ENCODE measurements around the gene FLYWCH1. TPM values are rescaled to one million over a fixed set of nuclear protein-coding genes. Genes with fewer than 3 reads are reported as not detected.

FLYWCH1 gene
- polyA plus RNA-seq, 3 donors: 5.0 to 42.7 (median 7.1) TPM

DNA sequence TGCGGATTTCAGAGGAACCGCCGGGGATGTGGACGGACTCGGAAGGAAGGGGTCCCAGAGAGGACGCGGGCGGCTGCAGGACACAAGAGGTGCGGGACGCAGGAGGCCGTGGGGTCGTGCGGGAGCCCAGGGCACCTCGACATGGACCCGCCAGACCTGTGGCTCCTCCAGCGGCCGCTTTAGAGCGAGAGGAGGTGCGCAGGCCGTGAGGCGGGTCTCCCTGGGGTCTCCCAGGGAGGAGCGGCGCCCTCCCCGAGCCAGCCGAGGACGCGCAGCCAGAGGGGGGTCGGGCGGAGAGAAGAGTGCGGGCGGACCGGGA lies 6.8 kb upstream of the FLYWCH1 start:
- H3K4me3 Mint-ChIP-seq: peak overlapping the region; percentile 93 to 94
- WGBS (ENCODE audit: insufficient coverage): 0% methylated on average over 32 of the region's 32 CpGs
- Histone ChIP-seq H3K4me2 (replicated peaks; ENCODE audit: extremely low read depth, low read length, poor library complexity, severe bottlenecking) (peak overlapping the region; percentile 100), H3K79me2 (ENCODE audit: insufficient read depth, low read length) (no peaks in the 10 kb centered on the region), H3K9ac (ENCODE audit: insufficient read depth, low read length, poor library complexity, severe bottlenecking) (peak overlapping the region; percentile 73), H3K27me3 (ENCODE audit: control insufficient read depth in 2 of 2, insufficient read depth in 2 of 2, low read length in 2 of 2) (no peaks in the 10 kb centered on the region), H3K27ac (ENCODE audit: low read depth in 1 of 2, low read length in 2 of 2) (peak overlapping the region; percentile 65 to 76), H3K4me3 (replicated peaks in 1 of 3; ENCODE audit: low read depth in 2 of 3, low read length in 3 of 3) (peak overlapping the region; percentile 39 to 99 (median 88)), H4K20me1 (ENCODE audit: insufficient read depth, low read length) (no peaks in the 10 kb centered on the region), H3K36me3 (replicated peaks in 1 of 2; ENCODE audit: control insufficient read depth in 1 of 2, insufficient read depth in 2 of 2, low read length in 2 of 2) (no peaks in the 10 kb centered on the region), H3K9me3 (replicated peaks in 1 of 2; ENCODE audit: control insufficient read depth in 1 of 2, insufficient read depth in 1 of 2, low read length in 2 of 2) (no peaks in the 10 kb centered on the region), H2AFZ (ENCODE audit: insufficient read depth, low read depth, low read length, poor library complexity, severe bottlenecking) (peak overlapping the region; percentile 98), H3K4me1 (ENCODE audit: control insufficient read depth in 1 of 2, insufficient read depth in 2 of 2, low read length in 2 of 2) (peaks cover 21 to 27% of the 10 kb centered on the region in 2 donors)
- no peak for DNase-seq
- H3K36me3 Mint-ChIP-seq: peaks cover 0 to 2% of the 10 kb centered on the region in 2 donors
- H3K9me3 Mint-ChIP-seq: peaks cover 0 to 5% (median 0%) of the 10 kb centered on the region in 7 donors
- H3K27ac Mint-ChIP-seq: peak overlapping the region; percentile 57 to 94 (median 90)
- TF ChIP-seq, protein P1, sequence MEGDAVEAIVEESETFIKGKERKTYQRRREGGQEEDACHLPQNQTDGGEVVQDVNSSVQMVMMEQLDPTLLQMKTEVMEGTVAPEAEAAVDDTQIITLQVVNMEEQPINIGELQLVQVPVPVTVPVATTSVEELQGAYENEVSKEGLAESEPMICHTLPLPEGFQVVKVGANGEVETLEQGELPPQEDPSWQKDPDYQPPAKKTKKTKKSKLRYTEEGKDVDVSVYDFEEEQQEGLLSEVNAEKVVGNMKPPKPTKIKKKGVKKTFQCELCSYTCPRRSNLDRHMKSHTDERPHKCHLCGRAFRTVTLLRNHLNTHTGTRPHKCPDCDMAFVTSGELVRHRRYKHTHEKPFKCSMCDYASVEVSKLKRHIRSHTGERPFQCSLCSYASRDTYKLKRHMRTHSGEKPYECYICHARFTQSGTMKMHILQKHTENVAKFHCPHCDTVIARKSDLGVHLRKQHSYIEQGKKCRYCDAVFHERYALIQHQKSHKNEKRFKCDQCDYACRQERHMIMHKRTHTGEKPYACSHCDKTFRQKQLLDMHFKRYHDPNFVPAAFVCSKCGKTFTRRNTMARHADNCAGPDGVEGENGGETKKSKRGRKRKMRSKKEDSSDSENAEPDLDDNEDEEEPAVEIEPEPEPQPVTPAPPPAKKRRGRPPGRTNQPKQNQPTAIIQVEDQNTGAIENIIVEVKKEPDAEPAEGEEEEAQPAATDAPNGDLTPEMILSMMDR (IDR thresholded peaks at IDR 0.05): no peak
- H3K27me3 Mint-ChIP-seq (ENCODE audit: low read depth in 3 of 3): peaks cover 0 to 2% (median 0%) of the 10 kb centered on the region in 3 donors
- peaks cover 23% of the 10 kb centered on the region for H3K4me1 Mint-ChIP-seq
- intact Hi-C loops (cut with micrococcal nuclease): loop anchor here in 1 of 2 donors (1.0 to 2.0 kb wide), 2 partner anchors 14 to 23 kb away; no protein-coding TSS in a partner anchor

DNA sequence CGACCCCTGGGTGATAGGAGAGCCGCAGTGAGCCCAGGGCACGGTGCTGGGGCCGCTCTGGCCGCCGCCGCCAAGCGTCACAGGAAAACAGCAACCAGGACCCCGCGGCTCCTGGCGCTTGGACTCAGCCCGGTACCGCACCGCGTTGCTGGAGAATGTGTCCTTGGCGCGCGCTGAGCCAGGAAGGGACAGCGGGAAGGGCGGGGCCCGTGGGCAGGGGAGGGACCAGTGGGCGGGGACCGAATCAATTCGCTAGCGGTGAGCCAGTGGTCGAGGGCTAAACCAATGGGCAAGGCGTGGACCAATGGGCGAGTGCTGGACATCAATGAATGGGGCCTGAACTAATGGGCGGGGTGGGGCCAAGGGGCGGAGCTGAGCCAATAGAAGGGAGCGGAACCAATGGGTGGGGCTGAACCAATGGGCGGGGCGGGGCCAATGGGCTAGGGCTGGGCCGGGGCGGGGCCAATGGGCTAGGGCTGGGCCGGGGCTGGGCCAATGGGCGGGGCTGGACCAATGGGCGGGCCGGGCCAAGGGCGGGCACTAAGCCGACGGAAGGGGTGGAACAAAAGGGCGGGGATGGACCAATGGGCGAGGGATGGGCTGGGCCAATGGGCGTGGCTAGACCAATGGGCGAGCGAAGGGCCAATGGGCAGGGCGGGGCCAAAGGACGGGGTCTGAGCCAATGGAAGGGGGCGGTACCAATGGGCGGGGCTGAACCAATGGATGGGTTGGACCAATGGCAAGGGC lies 6.3 kb upstream of the FLYWCH1 start:
- peak overlapping the region; percentile 39 to 99 (median 88) for H3K4me3 ChIP-seq (replicated peaks in 1 of 3; ENCODE audit: low read depth in 2 of 3, low read length in 3 of 3)
- H3K27ac ChIP-seq (ENCODE audit: low read depth in 1 of 2, low read length in 2 of 2): peak overlapping the region; percentile 65 to 76
- under 1% methylated on average over 41 of the region's 51 CpGs for WGBS (ENCODE audit: insufficient coverage)
- TF ChIP-seq, protein P1 (IDR thresholded peaks at IDR 0.05): no peak
- H2AFZ ChIP-seq (ENCODE audit: insufficient read depth, low read depth, low read length, poor library complexity, severe bottlenecking): peak overlapping the region; percentile 98
- peak overlapping the region; percentile 100 for H3K4me2 ChIP-seq (replicated peaks; ENCODE audit: extremely low read depth, low read length, poor library complexity, severe bottlenecking)
- no peaks in the 10 kb centered on the region for H3K27me3 ChIP-seq (ENCODE audit: control insufficient read depth in 2 of 2, insufficient read depth in 2 of 2, low read length in 2 of 2)
- Mint-ChIP-seq H3K27ac (peak overlapping the region in 6 of 7 donors; percentile 57 to 93 (median 85)), H3K9me3 (peaks cover 0 to 5% (median 0%) of the 10 kb centered on the region in 7 donors), H3K36me3 (no peaks in the 10 kb centered on the region), H3K4me1 (peaks cover 25% of the 10 kb centered on the region), H3K4me3 (peak overlapping the region; percentile 93 to 94), H3K27me3 (ENCODE audit: low read depth in 3 of 3) (peaks cover 0 to 1% (median 0%) of the 10 kb centered on the region in 3 donors)
- no peaks in the 10 kb centered on the region for H3K9me3 ChIP-seq (replicated peaks in 1 of 2; ENCODE audit: control insufficient read depth in 1 of 2, insufficient read depth in 1 of 2, low read length in 2 of 2)
- no peaks in the 10 kb centered on the region for H3K79me2 ChIP-seq (ENCODE audit: insufficient read depth, low read length)
- DNase-seq: peak; percentile 99 to 100 (median 99)
- H3K9ac ChIP-seq (ENCODE audit: insufficient read depth, low read length, poor library complexity, severe bottlenecking): peak overlapping the region; percentile 73
- peaks cover 21 to 27% of the 10 kb centered on the region in 2 donors for H3K4me1 ChIP-seq (ENCODE audit: control insufficient read depth in 1 of 2, insufficient read depth in 2 of 2, low read length in 2 of 2)
- no peaks in the 10 kb centered on the region for H4K20me1 ChIP-seq (ENCODE audit: insufficient read depth, low read length)
- H3K36me3 ChIP-seq (replicated peaks in 1 of 2; ENCODE audit: control insufficient read depth in 1 of 2, insufficient read depth in 2 of 2, low read length in 2 of 2): no peaks in the 10 kb centered on the region
- intact Hi-C loops (cut with micrococcal nuclease): loop anchor here in 1 of 2 donors (1.0 to 2.0 kb wide), 2 partner anchors 13 to 23 kb away; no protein-coding TSS in a partner anchor

All from CD14-positive monocyte (primary cell).